ENCODE results near the gene RAB30.
"Not testable (repeated sequence)": the region's sequence is repeated elsewhere in the genome, so short reads cannot be mapped to it uniquely, and the experiment has no call there.

RAB30 gene

GRCh38 chr11:83035070-83035854 is 36.4 kb downstream of the RAB30 start:
- DNase-seq, result no peak

GRCh38 chr11:83034673-83035014 is 37.1 kb downstream of the RAB30 start:
- DNase-seq, result no peak

- DNase-seq, result no peak
These were observed 37.6 kb downstream of the RAB30 start for GRCh38 chr11:83033972-83034672.

DNA sequence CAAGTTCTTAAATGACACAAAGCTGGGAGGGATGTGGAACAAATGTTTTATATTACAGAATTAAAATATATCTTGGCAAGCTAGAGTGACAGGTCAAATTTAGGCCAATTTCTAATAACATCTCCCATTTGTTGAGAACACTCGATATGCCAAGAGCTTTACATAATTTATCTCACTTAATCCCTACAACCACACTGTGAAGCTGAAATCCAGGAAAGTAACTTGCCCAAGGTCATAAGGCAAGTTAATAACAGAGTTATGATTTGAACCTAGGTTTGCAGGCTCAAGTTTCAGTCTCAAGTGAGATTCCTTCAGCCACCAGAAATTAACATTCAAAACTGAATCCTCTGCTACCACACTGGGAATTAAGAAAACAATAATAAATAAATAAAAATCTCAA is 38.3 kb downstream of the RAB30 start:
- no peak for DNase-seq

- DNase-seq, result no peak
These were observed 40.6 kb downstream of the RAB30 start for GRCh38 chr11:83031127-83031526.

DNA sequence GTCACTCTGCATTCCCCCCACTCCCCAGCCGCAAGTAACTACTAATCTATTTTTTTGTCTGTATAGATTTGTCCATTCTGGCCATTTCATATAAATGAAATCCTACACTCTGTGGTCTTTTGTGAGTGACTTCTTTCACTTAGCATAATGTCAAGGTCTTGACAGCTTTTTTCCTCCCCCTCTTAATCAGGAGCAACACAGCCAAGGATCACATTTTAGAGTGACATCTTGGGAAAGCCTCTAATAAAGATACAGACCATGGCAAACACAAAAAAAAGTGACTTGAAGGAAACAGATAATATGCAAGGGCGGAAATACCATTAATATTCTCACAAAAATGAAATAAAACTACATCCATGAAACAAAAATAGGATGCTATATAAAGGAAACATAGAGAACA is 43.9 kb downstream of the RAB30 start:
- no peak for DNase-seq

DNA sequence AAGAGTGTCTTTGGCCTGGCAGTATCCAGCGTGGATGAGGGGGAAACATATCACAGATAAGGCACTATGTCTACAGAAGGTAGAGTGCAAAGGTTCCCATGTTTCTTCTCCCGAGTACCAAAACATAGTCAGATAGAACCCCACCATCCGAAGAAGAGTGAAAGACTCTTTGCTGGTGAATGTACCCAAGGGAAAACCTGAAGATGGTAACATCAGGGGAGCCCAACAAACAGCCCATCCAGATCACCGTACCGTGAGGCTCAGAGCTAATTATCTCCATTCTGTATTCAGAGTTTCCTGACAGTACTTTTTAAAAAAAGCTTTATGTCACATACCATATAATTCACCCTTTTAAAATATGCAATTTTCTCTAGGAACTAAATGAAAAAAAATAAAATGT is 44.4 kb downstream of the RAB30 start:
- DNase-seq, result no peak

DNA sequence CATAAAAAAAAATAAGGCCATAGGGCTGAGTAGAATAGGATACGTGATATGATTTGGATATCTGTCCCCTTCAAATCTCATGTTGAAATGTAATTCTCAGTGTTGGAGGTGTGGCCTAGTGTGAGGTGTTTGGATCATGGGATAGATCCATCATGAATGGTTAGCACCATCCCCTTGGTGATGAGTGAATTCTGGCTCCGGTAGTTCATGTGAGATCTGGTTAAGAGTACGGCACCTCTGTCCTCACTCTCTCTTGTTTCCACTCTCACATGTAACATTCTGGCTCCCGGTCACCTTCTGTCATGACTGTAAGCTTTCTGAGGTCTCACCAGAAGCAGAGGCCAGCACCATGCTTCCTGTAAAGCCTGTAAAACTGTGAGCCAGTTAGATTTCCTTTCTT is 45.5 kb downstream of the RAB30 start:
- DNase-seq, result no peak

- DNase-seq, result no peak
These were observed 46.4 kb downstream of the RAB30 start for GRCh38 chr11:83025267-83025704.

- DNase-seq, result no peak
These were observed 47.3 kb downstream of the RAB30 start for GRCh38 chr11:83024270-83024854.

DNA sequence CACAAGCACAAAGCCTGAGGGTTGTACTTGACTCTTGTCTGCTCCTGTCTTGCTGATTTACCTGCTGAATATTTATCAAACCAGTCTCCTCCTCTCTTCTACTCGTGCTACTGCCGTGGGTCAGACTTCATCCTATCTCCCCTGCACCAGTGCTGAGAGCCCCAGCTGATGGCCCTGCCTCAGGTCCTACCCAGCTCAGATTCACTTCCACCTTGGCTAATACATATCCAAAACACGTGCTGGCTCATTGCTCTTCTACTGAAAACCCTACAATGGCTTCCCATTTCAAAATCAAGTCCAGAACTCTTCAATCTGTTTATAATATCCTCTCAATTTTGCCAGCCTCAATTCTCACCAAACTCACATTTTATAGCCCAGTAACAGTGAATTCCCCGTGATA is 48.3 kb downstream of the RAB30 start:
- DNase-seq, result no peak

DNA sequence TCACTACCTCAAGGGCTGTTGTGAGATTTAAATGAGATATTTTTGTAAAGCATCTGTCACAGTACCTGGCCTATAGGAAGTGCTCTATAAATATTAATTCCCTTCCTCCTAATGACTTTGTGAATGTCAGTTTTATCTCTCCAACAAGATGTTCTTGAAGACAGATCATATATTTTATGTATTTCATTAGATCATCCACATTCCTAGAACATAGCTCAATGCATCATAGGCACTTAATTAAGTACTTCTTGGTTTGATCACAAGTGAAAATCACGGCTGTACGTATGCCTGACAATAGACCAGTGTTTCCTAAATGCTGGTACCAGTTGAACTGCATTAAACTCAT is 49.9 kb downstream of the RAB30 start:
- DNase-seq, result no peak

- no peak for DNase-seq
These were observed 50.5 kb downstream of the RAB30 start for GRCh38 chr11:83020942-83021779.

- DNase-seq, result no peak
These were observed 51.7 kb downstream of the RAB30 start for GRCh38 chr11:83019888-83020579.

DNA sequence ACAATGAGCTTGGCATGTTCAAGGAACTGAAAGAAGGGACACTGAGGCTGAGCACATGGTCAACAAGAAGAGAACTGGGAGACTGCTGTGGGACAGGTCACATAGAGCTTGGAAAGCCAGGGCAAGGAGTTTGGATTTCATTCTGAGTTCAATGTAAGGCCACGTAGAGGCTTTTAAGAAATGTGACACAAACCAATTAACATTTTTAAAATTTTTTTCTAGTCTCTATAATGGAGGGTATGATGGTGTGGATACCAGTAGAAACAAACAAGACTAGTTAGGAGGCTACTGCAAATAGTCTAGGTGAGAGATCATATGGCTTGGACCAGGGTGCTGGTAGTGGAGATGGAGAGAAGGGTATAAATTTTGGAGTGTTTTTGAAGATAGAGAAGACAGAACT is 56.7 kb downstream of the RAB30 start:
- no peak for DNase-seq

GRCh38 chr11:83012168-83013067 is 59.3 kb downstream of the RAB30 start:
- no peak for DNase-seq

- no peak for DNase-seq
These were observed 60.1 kb downstream of the RAB30 start for GRCh38 chr11:83011333-83012167.

DNA sequence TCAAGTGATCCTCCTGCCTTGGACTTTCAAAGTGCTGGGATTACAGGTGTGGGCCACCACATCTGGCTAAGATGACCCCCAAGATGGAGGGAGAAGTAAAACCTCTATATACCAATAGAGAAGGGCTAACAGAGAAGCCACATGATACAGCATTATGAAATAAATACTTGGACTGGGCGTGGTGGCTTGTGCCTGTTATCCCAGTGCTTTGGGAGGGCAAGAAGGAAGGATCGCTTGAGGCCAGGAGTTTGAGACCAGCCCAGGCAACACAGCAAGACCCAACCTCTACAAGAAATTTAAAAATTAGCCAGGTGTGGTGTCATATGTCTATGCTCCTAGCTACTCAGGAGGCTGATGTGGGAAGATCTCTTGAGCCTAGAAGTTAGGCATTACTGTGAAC is 61.7 kb downstream of the RAB30 start:
- no peak for DNase-seq

DNA sequence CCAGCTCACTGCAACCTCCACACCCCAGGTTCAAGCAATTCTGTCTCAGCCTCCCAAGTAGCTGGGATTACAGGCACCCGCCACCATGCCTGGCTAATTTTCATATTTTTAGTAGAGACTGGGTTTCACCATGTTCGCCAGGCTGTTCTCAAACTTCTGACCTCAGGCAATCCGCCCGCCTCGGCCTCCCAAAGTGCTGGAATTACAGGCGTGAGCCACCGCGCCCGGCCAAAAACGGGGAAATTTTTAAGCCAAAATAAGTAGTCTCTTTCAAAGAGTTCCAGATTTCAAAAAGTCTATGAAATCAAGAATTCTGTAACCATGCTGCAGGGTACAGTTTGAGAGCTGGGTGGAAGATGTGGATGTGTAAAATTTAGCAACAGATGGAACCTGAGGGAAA is 62.6 kb downstream of the RAB30 start:
- DNase-seq, result not testable (repeated sequence)

DNA sequence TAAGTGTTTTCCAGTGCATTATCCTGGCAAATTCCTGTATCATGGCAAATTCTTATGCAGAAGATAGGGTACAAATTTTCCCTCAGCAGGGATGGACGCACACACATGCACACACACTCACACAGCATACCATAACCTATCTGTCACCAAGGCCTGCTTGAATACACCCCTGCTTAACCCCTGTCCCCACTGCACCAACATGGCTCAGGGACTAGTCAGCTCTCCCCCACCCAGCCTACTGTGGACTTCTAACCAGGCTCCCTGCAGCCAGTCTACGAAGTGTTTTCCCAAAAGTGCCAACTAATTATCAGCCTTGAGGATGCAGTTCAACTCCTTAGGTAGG is 63.1 kb downstream of the RAB30 start:
- no peak for DNase-seq

Data from NK-92 treated with Interleukin-12 subunit alpha and Interleukin-12 subunit beta, amount 100 ng/mL, for 24 hours (cell line).